Lower leg skin (tissue), 4 donors: ENCODE results near the gene UBAC2. TPM values are rescaled to one million over a fixed set of nuclear protein-coding genes. Genes with fewer than 3 reads are reported as not detected.

Experiments
- DNase-seq, 2 donors: peaks; one replicate each; pipeline ENCODE4 v3.0.0-alpha.2; 2019; ENCODE audit warnings: low spot score in 2 of 2
- H3K4me3 ChIP-seq: fragments of 200-600 bp; sonication (generic); 2 replicates; pipeline ENCODE4 v1.5.1; 2017; ENCODE audit warnings: mild to moderate bottlenecking, low read depth; ENCODE audit not compliant: poor library complexity, severe bottlenecking
- POLR2A ChIP-seq, 2 donors: fragments of 450-650 bp; IDR thresholded peaks; one replicate each; pipeline ENCODE4 v1.6.1; 2016 to 2017; ENCODE audit warnings: antibody characterized with exemption in 2 of 2, mild to moderate bottlenecking in 1 of 2, moderate library complexity in 1 of 2
- WGBS, 2 donors: methylation state at CpG; one replicate each; pipeline ENCODE4 v1.1.5; 2018; 5-methylcytosine and 5-hydroxymethylcytosine counted together
- intact Hi-C: fragments of 100-400 bp; cut with DNase I; formaldehyde crosslinking; loops from one replicate; pipeline ENCODE4 v1.15.0; 2023; ENCODE audit warnings: low total_unique reads
- total RNA-seq, 4 donors: library from RNA; depleted of rRNA; stranded (reverse); fragments of >200 nt; gene quantifications; one replicate each; pipeline ENCODE4 v1.1.0, GENCODE V29; 2016
- TF ChIP-seq, protein P1 (sequence below), 3 donors: fragments of 450-650 bp; IDR thresholded peaks; one replicate each; pipeline ENCODE4 v1.5.1; 2016; ENCODE audit warnings: antibody characterized with exemption in 3 of 3, mild to moderate bottlenecking in 3 of 3, moderate library complexity in 2 of 3

The UBAC2 gene
- total RNA-seq, 4 donors from 2014 or later, result 94.8 to 125 (median 106) TPM

DNA sequence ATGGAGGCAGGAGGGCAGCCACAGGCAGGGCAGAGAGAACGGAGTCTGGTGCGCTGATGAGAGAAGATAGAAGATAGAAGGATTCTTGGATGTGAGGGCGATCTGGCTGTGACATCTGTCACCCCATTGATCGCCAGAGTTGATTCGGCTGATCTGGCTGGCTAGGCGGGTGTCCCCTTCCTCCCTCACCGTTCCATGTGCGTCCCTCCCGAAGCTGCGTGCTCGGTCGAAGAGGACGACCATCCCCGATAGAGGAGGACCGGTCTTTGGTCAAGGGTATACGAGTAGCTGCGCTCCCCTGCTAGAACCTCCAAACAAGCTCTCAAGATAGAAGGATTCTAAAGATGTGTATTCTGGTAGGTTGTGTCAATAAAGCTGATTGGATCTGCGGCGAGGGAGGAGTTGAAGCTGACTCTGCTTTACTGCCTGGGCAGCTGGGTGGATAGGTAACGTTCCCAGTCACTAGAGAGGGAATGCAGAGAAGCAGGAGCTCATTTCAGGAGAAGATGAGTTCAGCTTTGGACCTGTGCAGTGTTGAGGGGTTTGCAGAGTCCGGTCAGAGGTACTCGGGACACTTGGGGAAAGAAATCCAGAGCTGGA, 5.1 kb downstream of the UBAC2 start:
- WGBS, 2 donors, result 88 to 91% methylated on average over 22 of the region's 22 CpGs
- no peak for DNase-seq
- TF ChIP-seq, protein P1, sequence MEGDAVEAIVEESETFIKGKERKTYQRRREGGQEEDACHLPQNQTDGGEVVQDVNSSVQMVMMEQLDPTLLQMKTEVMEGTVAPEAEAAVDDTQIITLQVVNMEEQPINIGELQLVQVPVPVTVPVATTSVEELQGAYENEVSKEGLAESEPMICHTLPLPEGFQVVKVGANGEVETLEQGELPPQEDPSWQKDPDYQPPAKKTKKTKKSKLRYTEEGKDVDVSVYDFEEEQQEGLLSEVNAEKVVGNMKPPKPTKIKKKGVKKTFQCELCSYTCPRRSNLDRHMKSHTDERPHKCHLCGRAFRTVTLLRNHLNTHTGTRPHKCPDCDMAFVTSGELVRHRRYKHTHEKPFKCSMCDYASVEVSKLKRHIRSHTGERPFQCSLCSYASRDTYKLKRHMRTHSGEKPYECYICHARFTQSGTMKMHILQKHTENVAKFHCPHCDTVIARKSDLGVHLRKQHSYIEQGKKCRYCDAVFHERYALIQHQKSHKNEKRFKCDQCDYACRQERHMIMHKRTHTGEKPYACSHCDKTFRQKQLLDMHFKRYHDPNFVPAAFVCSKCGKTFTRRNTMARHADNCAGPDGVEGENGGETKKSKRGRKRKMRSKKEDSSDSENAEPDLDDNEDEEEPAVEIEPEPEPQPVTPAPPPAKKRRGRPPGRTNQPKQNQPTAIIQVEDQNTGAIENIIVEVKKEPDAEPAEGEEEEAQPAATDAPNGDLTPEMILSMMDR (IDR thresholded peaks at IDR 0.05), result no peak
- TF ChIP-seq POLR2A (IDR thresholded peaks at IDR 0.05), result no peak
- no peak overlapping the region for H3K4me3 ChIP-seq
- intact Hi-C loops, result no loop called here

DNA sequence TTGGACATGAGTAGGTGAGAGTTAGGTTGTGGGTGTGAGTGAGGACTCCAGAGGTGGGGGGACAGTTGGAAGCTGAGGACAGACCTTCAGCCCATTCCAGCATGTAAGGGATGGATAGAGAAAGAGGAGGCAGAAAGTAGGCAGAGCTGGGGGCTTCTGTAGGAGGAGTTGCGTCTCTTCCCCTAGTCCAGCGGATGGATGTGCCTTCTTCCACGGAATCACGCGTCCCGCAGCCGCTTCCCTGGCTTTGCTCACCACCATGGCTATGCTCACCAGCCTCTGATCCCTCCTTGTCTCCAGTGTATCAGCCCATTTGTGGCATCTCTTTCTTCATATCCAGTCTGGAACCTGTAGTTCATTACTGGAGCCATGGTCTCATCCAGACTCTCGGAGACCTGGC, 5.6 kb downstream of the UBAC2 start:
- 95 to 97% methylated on average over 8 of the region's 8 CpGs for WGBS, 2 donors
- intact Hi-C loops, result no loop called here
- TF ChIP-seq POLR2A (IDR thresholded peaks at IDR 0.05), result no peak
- TF ChIP-seq, protein P1 (IDR thresholded peaks at IDR 0.05), result no peak
- no peak for DNase-seq
- no peak overlapping the region for H3K4me3 ChIP-seq

DNA sequence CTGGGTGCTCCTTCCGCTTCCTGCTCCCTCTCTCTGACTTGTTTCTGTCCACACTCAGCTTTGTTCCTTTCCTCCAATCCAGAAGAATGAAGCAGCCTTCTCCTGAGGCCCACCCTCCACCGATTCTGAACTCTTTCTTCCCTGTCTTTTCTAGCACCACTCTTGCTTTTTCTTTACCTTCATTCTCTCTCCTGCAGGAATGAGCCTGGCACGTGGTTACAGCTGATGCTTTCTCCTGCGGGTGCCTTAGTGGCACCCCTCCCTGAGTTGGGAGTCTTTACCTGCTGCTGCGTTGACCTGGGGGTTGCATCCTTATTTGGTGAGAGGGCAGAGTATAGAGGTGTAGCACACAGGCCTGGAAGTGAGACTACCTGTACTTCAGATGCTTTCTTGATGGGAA, 6.2 kb downstream of the UBAC2 start:
- 89 to 95% methylated on average over 5 of the region's 5 CpGs for WGBS, 2 donors
- DNase-seq, result no peak
- no peak overlapping the region for H3K4me3 ChIP-seq
- intact Hi-C loops, result no loop called here
- TF ChIP-seq POLR2A (IDR thresholded peaks at IDR 0.05), result no peak
- TF ChIP-seq, protein P1 (IDR thresholded peaks at IDR 0.05), result no peak

DNA sequence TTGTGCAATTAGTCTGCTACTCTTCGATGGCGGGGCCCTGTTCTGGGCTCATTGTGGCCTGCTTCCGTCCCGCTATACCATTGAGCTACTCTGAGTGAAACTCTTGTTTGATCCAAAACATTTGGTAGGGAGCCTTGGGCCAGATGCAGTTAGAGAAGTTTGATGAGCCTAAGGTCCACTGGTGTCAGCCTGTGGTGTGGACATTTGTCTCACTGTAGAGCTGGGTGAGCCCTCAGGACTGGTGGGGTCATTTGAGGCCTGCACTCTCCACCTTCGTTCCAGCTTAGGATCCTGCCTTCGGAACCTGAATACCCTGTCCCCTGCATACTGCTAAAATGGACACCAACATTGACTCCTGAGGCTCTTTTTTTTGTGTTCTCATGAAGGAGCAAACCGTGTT, 6.9 kb downstream of the UBAC2 start:
- intact Hi-C loops, result no loop called here
- TF ChIP-seq, protein P1 (IDR thresholded peaks at IDR 0.05), result no peak
- no peak for TF ChIP-seq POLR2A (IDR thresholded peaks at IDR 0.05)
- WGBS, 2 donors, result 89 to 98% methylated on average over 7 of the region's 7 CpGs
- no peak overlapping the region for H3K4me3 ChIP-seq
- DNase-seq, result no peak

DNA sequence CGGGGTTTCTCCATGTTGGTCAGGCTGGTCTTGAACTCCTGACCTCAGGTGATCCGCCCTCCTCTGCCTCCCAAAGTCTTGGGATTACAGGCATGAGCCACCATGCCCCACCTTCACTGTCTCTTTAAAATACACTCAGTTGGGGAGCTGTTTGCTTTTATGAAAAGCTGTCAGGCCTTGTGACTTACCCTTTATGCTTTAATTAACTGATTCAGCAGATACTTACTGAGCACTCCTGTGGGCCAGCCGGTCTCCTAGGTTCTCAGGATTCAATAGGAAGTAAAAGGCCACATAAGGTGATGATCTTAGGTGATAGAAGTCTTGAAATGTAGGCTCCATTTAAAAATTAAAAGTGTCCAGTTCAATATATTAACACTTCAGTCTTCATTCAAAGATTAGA, 7.5 kb downstream of the UBAC2 start:
- intact Hi-C loops, result no loop called here
- no peak overlapping the region for H3K4me3 ChIP-seq
- TF ChIP-seq, protein P1 (IDR thresholded peaks at IDR 0.05), result no peak
- TF ChIP-seq POLR2A (IDR thresholded peaks at IDR 0.05), result no peak
- 83 to 88% methylated on average over 3 of the region's 3 CpGs for WGBS, 2 donors
- no peak for DNase-seq
